Activated CD4-positive, alpha-beta T cell treated with anti-CD3 and anti-CD28 coated beads for 24 hours (primary cell): ENCODE results near the gene CD33.
"Not testable (repeated sequence)": the region's sequence is repeated elsewhere in the genome, so short reads cannot be mapped to it uniquely, and the experiment has no call there.

Experiments used
- DNase-seq, 2 donors: peaks; one replicate each; pipeline ENCODE4 v3.0.0-alpha.2; 2020; ENCODE audit warnings: low read depth in 2 of 2

CD33 gene

DNA sequence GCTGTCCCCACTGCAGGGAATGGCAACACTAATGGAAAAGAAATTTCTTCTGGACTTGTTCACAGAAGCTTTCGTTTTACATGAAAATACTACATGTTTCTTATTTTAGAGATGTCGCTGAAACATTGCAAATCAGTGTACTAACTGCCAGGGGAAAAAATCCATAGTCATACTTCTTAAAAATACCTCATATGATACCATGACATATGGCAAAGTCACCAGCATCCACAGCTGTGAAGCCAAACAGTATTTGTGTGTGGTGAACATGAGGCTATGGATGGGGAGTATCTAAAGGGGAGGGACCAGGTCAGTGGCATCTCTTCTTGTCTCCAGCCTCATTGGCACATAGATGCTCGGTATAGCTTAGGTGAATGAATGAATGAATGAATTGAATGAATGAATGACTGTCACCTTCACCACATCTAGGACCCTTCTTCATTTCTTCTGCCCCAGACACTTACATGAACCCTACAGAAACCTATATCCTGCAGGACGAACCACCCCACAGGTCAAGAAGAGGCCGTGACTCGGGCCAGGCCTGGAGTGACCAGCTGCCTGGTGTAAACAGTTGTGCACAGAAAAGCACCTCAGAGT lies 14.6 kb upstream of the CD33 start:
- DNase-seq = no peak

DNA sequence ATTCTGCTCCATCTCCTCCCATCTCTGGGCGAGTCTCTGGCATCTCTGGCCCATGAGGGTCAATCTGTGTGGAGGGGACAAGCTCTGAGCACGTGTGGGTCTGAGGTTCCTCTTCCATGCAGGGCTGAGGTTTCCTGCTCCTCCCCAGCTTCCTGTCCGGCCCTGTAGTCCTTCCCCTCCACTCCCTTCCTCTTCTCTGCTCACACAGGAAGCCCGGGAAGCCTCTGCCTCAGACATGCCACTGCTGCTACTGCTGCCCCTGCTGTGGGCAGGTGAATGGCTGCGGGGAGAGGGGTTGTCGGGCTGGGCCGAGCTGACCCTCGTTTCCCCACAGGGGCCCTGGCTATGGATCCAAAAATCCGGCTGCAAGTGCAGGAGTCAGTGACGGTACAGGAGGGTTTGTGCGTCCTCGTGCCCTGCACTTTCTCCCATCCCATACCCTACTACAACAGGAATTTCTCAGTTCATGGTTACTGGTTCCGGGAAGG lies 14.0 kb upstream of the CD33 start:
- DNase-seq = not testable (repeated sequence)

DNA sequence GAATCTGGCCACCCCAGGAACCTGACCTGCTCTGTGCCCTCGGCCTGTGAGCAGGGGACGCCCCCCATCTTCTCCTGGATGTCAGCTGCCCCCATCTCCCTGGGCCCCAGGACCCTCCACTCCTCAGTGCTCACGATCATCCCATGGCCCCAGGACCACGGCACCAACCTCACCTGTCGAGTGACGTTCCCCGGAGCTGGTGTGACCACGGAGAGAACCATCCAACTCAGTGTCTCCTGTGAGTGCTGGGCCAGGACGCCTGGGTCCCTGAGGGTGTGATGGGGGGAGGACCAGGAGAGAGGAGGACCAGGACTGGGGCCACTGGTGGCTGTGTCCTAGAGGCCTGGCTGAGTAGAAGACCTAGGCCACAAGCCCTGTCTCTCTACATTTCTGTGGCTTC lies 13.0 kb upstream of the CD33 start:
- no peak for DNase-seq

DNA sequence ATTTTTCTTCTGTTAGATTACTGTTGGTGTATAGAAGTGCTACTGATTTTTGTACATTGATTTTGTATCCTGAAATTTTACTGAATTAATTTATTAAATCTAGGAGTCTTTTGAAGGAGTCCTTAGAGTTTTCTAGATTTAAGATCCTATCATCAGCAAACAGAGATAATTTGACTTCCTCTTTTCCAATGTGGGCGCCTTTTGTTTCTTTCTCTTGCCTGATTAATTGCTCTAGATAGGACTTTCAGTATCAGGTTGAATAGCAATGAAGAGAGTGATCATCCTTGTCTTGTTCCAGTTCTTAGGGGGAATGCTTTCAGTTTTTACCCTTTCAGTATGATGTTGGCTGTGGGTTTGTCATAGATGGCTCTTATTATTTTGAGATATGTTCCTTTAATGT lies 5.6 kb upstream of the CD33 start:
- no peak for DNase-seq

DNA sequence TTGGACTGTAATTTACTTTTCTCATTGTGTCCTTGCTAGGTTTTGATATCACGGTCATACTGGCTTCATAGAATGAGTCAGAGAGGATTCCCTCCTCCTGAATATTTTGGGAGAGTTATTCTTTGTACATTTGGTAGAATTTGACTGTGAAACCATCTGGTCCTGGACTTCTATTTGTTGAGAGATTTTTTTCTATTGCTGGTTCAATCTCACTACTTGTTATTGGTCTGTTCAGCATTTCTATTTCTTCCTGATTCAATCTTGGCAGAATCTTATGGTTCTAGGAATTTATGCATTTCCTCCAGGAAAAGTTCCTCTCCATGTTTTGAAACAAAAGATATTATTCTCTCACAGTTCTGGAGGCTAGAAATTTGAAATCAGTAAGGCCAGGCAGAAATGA lies 4.9 kb upstream of the CD33 start:
- no peak for DNase-seq

DNA sequence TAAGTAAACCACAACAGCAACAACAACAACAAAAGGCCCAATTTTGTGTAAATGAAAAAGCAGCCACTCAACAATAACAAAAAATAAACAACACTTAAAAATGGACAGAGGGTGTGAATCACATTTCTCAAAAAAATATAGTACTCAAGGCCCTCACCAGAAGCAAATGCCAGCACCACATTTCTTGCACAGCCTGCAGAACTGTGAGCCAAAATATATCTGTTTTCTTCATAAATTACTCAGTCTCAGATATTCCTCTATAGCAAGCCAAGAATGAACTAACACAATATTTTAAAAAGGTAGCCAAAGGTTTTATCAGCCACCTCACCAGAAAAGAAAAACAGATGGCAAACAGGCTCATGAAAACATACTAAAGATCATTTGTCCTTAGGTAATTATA lies 3.9 kb upstream of the CD33 start:
- no peak for DNase-seq

DNA sequence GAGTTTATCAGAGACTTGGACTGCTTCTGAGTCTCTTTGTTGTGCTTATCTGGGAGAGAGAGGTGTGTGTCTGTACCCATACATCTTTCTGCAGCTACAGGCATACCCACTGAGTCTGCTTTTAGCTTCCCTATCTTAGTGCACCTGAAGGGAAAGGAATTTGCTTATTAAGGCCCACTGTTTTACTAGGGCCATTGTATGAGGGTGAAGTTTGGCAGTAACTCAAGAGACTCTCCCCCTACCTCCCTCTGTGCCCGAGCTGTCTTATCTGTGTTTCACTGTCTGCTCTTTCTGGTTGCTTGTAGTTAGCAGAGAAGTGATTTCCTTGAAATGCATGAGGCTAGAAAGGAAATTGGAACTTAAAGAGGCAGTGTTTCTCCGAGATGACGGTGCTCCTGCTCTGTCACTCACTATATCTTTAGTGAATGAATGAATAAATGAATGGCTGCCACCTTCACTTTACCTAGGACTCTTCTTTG lies 678 bp upstream of the CD33 start:
- DNase-seq = no peak

DNA sequence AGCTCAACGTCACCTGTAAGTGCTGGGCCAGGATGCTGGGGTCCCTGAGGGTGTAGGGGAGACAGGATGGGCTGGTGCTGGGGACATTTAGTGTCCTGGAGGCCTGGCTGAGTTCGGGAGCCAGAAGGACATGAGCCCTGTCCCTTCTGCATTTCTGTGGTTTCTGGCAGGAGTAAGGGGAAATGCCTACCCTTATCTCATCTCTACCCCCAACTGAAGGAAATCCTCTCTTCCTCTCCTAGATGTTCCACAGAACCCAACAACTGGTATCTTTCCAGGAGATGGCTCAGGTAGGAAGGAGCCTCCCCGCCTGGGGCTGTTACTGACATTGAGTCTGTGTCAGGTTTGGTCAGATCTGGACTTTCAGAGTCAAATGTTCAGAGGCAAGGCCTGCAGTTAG lies 1.2 kb downstream of the CD33 start:
- DNase-seq = no peak

DNA sequence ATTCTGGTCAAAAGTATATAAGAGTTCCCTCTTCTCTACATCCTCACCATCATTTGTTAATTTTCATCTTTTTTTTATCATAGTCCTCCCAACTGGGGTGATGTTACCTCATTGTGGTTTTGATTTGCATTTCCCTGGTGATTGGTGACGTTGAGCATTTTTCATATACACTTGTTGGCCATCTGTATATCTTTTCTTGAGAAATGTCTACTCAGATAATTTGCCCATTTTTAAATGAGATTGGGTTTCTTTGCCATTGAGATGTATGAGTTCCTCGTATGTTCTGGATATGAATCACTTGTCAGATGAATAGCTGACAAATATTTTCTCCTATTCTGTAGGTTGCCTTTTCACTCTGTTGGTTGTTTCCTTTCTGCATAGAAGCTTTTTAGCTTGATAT lies 2.4 kb downstream of the CD33 start:
- DNase-seq = no peak

DNA sequence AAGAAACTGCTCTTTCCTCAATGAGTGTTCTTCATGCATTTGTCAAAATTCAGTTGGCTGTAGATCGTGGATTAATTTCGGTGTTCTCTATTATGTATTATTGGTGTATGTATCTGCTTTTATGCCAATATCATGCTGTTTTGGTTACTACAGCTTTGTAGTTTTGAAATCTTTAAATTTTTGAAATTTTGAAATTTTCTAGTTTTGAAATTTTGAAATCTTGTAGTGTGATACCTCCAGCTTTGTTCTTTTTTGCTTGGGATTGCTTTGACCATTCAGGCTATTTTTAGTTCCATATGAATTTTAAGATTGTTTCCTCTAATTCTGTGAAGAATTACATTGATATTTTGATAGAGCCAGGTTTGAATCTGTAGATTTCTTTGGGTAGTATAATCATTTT lies 3.1 kb downstream of the CD33 start:
- no peak for DNase-seq

DNA sequence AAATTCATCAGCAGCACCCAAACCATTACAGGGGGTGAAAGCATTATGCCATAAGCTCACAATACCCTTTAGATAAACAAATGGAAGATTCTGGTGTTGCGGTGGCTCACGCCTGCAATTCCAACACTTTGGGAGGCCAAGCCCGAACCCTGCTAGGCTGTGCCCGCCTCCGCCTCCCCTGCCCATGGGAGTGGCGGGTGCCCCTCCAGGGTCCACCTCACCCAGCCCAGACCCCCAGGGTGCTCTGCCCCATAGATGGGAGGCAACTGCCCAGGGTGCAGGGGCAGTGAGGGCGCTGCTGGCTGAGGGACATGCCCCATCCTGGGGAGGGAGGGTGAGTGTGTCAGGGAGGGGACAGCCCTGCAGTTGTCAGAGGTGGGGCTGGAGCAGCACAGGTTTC lies 16.0 kb downstream of the CD33 start:
- DNase-seq = no peak

DNA sequence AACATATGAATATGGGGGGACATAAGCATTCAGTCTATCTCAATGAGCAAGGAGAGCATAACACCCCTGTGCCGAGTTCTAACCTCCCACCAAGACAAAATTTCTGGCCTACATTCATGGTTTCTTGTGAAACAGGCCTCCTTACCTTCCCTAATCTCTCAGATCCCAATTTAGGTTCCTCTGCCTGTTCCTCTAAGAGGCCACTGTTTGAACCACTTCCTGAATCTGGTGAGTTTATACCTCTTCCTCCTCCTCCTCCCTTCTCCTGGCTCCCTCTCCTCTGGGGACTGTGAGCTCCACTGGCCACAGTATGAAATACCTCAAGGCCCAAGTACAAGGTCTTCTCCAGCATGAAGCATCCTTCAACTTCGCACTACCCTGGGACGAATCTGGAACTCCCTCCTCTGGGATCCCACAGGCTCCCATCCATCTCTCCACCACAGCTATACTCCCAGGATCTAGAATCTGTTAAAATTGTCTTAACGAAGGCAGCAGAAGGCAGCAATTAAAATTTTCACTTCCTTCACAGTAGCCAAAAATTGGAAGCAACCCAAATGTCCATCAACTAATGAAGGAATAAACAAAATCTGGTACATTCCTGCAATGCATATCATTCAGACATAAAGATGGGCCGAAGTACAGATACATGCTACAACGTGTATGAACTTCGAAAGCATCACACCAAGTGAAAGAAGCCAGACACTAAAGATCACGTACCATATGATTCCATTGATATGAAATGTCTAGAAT lies 18.2 kb downstream of the CD33 start:
- no peak for DNase-seq

DNA sequence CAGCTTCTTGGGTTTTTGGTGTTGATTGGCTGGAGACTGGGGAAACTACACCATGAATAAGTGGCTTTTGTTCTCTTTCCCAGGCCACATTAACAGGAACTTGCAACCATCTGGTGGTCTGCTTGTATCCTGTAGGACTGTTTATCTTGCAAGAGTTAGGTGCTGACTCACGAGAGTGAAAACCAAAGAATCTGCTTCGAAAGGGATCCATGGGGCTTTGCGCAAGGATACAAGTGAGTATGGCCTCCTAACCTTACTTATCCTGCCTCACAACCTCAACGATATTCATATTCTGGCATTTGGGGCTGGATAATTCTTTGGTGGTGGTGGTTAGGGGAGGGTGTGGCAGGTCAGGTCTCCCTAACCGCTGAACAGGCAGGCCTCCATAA lies 21.3 kb downstream of the CD33 start:
- DNase-seq = no peak

DNA sequence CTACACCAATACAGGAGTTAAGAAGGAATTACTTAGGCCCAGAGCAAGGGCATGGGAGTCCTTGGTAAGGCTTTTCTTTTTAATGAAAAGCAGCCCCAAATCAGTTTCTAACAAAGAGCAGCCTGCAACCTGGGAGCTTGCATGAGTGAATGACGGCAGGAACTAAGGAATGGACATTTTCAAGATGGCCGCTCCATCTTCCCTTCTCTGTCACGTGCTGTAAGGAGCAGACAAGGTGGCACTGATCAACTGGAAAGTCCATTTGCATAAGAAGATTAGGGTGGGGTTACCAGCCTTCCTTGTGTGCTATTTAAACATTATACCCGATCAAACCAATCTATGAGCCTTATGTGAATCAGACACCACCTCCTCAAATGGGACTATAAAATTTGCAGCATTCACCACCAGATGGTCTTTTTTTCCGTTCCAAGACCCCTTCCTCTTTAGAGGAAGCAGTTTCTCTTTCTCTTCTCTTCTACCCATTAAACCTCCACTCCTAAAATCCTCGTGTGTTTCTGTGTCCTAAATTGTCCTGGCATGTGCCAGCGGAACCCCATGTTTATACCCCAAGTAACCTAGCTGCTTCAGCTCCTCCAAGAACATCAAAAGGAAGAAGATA lies 23.2 kb downstream of the CD33 start:
- no peak for DNase-seq

DNA sequence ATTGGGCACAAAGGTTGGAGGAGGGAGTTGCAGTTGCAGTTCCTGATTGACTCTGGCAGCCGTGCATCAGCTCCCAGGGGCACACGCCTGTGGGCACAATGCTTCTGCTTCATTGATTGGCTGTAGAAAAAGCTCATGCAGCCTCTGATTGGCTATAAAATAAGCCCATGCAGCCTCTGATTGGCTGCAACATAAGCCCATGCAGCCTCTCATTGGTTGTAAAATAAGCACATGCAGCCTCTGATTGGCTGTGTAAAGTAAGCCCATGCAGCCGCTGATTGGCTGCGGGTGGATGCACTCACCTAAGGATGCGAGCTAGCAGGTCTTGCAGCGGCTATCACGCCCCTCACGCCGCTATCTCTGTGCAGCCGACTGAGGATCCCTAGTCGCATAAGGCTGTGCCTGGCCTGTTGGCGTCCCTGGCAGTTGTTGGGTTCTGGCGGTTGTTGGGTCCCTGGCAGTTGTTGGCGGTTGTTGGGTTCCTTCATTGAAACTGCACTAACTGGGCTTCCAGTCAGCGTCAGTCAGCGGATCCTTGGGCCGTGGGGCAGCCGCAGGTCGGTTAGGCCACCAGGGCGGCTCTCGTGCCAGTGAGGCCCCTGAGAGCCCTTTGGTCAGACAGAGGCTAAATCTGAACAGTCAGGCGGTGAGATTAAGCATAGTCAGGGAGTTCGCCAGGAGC lies 26.0 kb downstream of the CD33 start, which contains the start of gene SIGLECL1:
TSS of gene SIGLECL1 (plus strand) at position 295 of the 682 bp plus-strand sequence. CDS start 12,993 bp downstream, outside the sequence.
- DNase-seq = no peak

DNA sequence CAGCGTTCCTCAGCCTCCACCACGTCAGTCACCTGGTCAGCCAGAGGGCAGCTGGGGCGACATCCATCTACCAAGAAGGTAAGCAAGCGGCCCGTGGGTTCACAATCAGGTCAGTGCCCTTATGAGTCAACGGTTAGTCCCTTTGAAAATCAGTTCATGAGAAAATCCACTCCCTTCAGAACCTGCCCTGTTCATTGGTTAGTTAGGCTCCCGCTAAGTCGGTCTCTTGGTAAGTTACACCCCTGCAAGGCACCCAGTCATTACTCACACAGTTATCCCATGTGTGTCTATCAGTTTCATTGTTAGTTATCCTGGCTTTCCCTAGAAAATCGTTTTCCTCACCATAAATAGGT lies 26.6 kb downstream of the CD33 start:
- DNase-seq = no peak

DNA sequence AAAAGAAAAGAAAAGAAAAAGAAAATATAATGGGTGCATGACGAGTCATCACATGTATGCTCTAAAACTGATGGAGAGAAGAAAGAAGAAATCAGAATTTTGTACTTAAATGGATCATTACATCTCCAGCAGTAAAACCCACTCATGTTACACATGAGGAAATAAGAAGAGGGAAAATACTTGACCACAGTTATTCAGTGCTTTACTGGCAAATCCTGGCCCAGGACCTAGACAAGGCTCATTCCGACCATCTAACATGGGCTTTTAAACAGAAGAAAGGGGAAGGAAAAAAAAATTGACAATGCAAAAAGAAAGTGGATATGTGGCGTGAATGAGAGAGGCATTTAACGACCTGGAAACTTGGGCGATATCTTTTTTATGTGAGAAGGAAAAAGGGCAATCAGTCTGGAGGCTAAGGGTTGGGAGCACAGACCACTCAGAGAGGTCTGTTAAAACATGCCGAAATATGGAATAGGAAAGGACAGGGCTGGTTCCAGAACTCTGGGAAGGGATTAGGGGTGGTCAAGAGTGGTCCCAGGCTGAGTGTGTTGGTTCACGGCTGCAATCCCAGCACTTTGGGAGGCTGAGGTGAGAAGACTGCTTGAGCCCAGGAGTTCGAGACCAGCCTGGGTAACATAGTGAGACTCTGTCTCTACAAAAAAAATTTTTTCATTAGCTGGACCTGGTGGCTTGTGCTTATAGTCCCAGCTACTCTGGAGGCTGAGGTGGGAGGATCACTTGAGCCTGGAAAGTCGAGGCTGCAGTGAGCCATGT lies 27.6 kb downstream of the CD33 start:
- no peak for DNase-seq

DNA sequence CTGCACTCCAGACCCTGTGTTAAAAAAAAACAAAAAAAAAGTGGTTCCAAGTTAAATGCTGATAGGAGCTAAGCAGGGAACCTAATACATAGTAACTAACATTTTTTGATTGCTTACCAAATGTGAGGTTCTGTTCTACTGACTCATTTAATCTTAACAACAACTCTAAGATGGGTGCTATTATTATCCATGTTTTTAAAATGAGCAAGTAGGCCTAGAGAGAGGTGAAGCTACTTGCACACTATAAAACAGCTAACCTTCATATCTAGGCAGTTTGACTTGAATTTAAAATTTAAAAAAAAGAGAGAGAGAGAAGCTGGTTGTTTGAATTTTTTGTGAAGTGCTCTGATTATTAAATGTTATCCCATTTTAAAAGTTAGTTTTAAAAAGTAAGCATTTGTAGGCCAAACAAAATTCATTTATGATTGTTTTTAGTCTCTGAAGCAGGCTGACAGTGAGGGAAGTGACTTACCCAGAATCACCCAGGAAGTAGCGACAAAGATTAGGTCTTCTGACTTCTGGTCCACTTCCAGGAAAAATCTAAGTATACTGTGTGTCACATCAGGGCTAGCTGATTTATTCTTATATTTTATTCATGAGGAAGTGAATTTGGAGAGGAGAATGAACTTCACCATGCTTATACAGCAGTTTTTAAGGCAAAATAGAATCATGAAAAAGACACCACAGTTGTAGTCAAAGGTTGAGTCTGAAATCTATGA lies 28.4 kb downstream of the CD33 start:
- DNase-seq = no peak

DNA sequence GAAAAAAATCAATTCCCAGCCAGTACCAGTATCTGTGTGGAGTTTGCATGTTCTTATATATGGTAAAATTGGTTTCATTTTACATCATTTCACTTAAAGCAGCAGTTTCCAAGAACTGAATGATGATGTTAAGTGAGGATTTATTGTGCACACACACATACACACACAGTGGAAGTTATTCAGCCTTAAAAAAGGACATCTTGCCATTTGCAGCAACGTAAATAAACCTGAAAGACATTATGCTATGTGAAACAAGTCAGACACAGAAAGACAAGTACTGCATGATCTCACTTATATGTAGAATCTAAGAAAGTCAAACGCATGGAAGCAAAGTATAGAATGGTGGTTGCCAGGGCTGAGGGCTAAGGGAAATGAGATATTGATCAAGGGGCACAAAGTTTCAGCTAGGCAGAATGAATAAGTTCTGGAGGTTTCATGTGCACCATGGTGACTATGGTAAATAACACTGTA lies 31.3 kb downstream of the CD33 start:
- DNase-seq = no peak

DNA sequence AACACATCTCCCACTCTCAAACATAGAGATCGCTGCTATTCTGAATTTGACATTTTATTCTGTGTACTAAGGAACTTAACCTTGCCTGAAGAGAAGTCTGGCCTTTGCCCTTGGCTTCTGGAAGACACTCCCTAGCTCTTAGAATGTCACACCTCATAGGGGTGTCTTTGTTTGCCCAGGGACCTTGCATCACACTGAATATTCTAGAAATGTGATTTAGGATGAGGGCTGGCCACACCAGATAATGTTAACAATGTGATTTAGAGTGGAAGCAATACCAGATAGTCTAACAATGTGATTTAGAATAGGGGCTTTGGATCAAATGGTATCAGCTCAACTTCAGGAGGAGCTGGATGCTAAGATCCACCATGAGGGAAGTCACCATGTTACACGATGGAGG lies 32.6 kb downstream of the CD33 start:
- no peak for DNase-seq
